ENCODE results near the gene CHD3. TPM values are rescaled to one million over a fixed set of nuclear protein-coding genes. Genes with fewer than 3 reads are reported as not detected.
A peak's percentile ranks its signal among the peaks of the same experiment; 100 is the strongest.

The CHD3 gene
- total RNA-seq (2014; rRNA removed; shearing (Covaris generic)), result 30.1 TPM in 2 replicates

DNA sequence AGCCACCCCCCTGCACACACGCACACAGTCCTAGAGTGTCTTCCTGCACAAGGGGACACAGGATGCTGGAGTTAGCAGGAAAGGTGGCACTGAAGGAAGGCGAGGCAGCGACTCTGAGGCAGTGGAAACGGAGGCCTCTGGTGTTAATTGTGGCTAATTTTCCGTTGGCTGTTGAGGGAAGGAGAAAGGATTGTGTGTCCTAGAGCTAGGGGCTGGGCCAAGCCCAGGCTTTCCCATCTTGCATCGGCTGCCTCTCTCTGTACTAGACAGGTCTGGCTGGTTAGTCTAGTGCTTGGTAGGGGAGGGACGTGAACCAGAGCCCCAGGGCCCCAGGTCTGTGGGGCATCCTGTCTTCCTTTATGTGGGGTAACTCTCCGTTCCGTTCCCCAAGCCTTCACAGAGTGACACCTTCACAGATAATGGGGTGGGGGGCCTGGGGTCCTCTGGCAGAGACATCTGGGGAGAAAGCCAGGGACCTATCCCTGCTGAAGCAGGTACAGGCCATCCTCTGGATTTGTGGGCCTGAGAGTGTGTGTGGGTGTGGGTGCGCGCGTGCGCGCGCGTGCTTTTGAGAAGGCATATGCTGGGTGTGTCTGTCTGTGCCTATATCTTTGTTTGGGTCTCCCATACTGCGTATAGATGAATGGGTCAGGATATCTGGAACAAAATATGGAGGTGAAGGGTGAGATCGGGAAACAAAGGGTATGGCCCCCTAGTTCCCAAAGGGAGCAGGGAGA lies at the start of gene CHD3:
TSS of gene CHD3 (plus strand) at position 606 of the 737 bp plus-strand sequence. CDS start 212 bp downstream, outside the sequence.
- Histone ChIP-seq H3K27me3 (ENCODE audit: control insufficient read depth, insufficient read depth, low read length) (peaks cover 17% of the 10 kb centered on the region), H3K4me3 (ENCODE audit: insufficient read depth, low read depth, low read length) (peak within 1 kb of the TSS; percentile 72), H3K36me3 (replicated peaks; ENCODE audit: control insufficient read depth, insufficient read depth, low read length) (no peaks in the 10 kb centered on the region)
- peak; percentile 49 for DNase-seq

GRCh38 chr17:7839190-7839875 lies 49.3 kb upstream of the CHD3 start:
- DNase-seq, result peak; percentile 30
- no peaks in the 10 kb centered on the region for H3K36me3 ChIP-seq (replicated peaks; ENCODE audit: control insufficient read depth, insufficient read depth, low read length)
- H3K4me3 ChIP-seq (ENCODE audit: insufficient read depth, low read depth, low read length), result no peak overlapping the region
- peaks cover 37% of the 10 kb centered on the region for H3K27me3 ChIP-seq (ENCODE audit: control insufficient read depth, insufficient read depth, low read length)

- peak; percentile 21 for DNase-seq
- Histone ChIP-seq H3K27me3 (ENCODE audit: control insufficient read depth, insufficient read depth, low read length) (peaks cover 35% of the 10 kb centered on the region), H3K4me3 (ENCODE audit: insufficient read depth, low read depth, low read length) (no peak overlapping the region), H3K36me3 (replicated peaks; ENCODE audit: control insufficient read depth, insufficient read depth, low read length) (no peaks in the 10 kb centered on the region)
Observed at GRCh38 chr17:7839876-7840261, 48.7 kb upstream of the CHD3 start.

GRCh38 chr17:7840441-7840840 lies 48.1 kb upstream of the CHD3 start:
- Histone ChIP-seq H3K36me3 (replicated peaks; ENCODE audit: control insufficient read depth, insufficient read depth, low read length) (no peaks in the 10 kb centered on the region), H3K27me3 (ENCODE audit: control insufficient read depth, insufficient read depth, low read length) (peaks cover 38% of the 10 kb centered on the region), H3K4me3 (ENCODE audit: insufficient read depth, low read depth, low read length) (no peak overlapping the region)
- no peak for DNase-seq

GRCh38 chr17:7840875-7841274 lies 47.7 kb upstream of the CHD3 start:
- H3K36me3 ChIP-seq (replicated peaks; ENCODE audit: control insufficient read depth, insufficient read depth, low read length), result no peaks in the 10 kb centered on the region
- H3K27me3 ChIP-seq (ENCODE audit: control insufficient read depth, insufficient read depth, low read length), result peaks cover 39% of the 10 kb centered on the region
- DNase-seq, result no peak
- no peak overlapping the region for H3K4me3 ChIP-seq (ENCODE audit: insufficient read depth, low read depth, low read length)

- Histone ChIP-seq H3K27me3 (ENCODE audit: control insufficient read depth, insufficient read depth, low read length) (peaks cover 39% of the 10 kb centered on the region), H3K4me3 (ENCODE audit: insufficient read depth, low read depth, low read length) (peak overlapping the region; percentile 86), H3K36me3 (replicated peaks; ENCODE audit: control insufficient read depth, insufficient read depth, low read length) (no peaks in the 10 kb centered on the region)
- peak; percentile 90 for DNase-seq
Observed at GRCh38 chr17:7841396-7841914, 47.1 kb upstream of the CHD3 start.

DNA sequence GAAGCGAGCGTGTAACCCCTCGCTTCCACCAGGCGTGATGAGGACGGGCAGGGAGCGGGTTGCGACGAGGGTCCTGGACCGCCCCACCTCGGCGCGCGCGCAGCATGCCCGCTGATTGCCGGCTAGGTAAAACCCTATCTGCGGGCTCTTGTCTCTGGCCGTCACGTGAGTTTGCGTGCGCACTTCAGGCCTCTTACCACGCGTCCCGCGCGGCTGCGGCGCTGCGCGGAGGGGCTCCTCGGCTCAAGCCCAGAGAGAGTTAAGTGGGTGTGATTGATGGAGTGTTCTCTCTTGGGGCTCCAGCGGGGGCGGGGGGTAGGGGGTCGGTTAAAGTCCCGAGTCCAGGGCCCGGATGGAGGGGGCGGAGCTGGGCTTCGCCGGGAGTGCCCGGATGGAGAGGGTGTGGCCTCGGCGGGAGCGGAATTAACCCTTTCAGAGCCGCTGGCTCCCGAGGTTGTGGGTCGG lies 46.6 kb upstream of the CHD3 start:
- H3K27me3 ChIP-seq (ENCODE audit: control insufficient read depth, insufficient read depth, low read length), result peaks cover 39% of the 10 kb centered on the region
- DNase-seq, result peak; percentile 98
- peak overlapping the region; percentile 86 for H3K4me3 ChIP-seq (ENCODE audit: insufficient read depth, low read depth, low read length)
- H3K36me3 ChIP-seq (replicated peaks; ENCODE audit: control insufficient read depth, insufficient read depth, low read length), result no peaks in the 10 kb centered on the region

DNA sequence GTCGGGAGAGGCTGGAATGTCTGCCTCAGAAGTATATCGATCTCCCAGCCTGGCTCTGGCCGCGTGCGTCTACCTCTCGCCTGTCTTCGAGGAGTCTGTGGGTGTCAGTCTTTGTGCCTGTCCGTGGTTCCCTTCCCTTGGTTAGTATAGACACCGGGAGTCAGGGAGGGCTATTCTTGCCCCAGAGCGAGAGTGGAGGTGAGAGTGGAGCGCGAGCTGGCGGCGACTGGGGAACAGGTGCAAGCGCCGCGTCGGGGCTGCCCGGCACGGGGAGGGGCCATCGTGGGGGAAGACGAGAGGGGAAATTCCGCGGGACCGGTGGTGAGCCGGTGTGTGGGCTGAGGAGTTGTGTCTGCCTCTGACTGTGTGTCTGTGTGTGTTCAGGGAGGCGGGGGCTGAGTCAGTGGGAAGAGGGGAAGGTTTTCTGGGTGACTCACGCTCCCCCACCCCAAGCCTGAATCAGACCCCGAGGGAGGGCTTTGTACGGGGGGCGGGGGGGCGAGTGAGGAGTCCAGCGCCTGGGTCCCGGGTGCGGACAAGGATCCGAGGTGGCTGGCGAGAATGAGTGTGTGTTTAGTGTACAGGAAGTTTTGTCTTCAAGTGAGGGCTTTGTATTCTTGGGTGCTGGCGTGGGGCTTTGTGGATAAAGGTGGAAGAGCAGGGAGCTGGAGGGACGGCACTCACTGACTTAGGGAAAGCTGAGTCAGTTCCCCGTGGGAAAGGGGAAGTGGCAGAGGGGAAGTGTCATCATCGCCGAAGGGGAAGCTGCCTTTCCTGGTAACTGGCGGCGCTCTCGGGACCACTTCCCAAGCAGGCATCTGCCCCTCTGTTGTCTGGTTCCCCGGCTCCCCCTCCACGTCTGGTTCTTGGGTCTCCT lies 46.0 kb upstream of the CHD3 start:
- peak overlapping the region; percentile 86 for H3K4me3 ChIP-seq (ENCODE audit: insufficient read depth, low read depth, low read length)
- H3K36me3 ChIP-seq (replicated peaks; ENCODE audit: control insufficient read depth, insufficient read depth, low read length), result no peaks in the 10 kb centered on the region
- DNase-seq, result peak; percentile 79
- H3K27me3 ChIP-seq (ENCODE audit: control insufficient read depth, insufficient read depth, low read length), result peaks cover 39% of the 10 kb centered on the region

DNA sequence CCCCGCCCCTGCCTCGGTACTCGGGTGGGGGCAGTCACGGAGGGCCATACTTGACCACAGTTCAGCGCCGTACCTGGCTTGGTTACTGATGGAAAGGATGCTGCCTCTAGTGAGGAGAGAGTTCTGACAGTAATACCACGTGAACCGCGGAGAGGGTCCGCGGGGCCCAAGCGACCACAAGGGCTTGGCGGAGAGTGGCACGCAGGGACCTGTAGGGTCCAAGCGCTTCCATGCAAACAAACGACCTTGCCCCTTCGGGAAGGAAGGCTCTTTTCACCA lies 45.4 kb upstream of the CHD3 start:
- H3K4me3 ChIP-seq (ENCODE audit: insufficient read depth, low read depth, low read length), result peak overlapping the region; percentile 86
- DNase-seq, result no peak
- H3K27me3 ChIP-seq (ENCODE audit: control insufficient read depth, insufficient read depth, low read length), result peaks cover 39% of the 10 kb centered on the region
- H3K36me3 ChIP-seq (replicated peaks; ENCODE audit: control insufficient read depth, insufficient read depth, low read length), result no peaks in the 10 kb centered on the region

GRCh38 chr17:7843536-7844291 lies 44.9 kb upstream of the CHD3 start:
- Histone ChIP-seq H3K4me3 (ENCODE audit: insufficient read depth, low read depth, low read length) (peak overlapping the region; percentile 86), H3K36me3 (replicated peaks; ENCODE audit: control insufficient read depth, insufficient read depth, low read length) (no peaks in the 10 kb centered on the region), H3K27me3 (ENCODE audit: control insufficient read depth, insufficient read depth, low read length) (peaks cover 35% of the 10 kb centered on the region)
- DNase-seq, result peak; percentile 94

DNA sequence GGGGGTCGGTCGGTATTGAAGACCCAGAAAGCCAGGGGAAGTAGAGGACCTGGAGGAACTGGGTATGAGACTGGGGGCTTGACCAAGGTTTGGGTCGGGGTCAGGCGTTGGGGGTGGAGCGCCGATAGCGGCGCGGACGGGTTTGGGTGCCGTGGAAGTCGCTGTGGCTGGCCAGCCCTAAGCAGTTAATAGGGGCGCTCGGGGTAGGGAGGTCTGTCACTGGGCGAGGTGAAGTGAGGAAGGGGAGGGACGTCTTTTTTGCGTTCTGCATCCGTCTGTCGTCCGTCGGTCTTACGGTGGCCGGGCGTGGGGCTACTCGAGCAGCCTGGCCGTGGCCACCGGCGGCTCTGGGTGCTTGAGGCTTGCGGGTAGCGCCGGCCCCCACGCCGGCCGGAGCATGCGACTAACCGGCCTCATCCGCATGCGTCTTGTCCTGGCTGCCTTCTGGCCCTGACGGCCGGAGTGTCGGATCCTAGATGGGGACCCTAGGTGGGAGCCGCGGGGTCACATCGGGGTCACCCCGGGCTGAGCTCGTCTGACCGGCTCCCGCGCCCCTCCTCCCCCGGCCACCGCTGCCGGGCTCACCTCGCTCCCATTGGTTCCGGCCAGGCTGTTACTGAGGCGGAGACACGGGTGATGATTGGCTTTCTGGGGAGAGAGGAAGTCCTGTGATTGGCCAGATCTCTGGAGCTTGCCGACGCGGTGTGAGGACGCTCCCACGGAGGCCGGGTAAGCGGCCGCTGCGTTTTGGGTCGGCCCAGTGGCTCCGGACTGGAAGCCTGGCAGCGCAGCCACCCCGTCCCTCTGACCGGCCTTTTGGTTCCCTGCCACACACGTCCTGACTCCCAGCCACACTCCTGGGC lies 44.1 kb upstream of the CHD3 start:
- Histone ChIP-seq H3K36me3 (replicated peaks; ENCODE audit: control insufficient read depth, insufficient read depth, low read length) (no peaks in the 10 kb centered on the region), H3K27me3 (ENCODE audit: control insufficient read depth, insufficient read depth, low read length) (peaks cover 27% of the 10 kb centered on the region), H3K4me3 (ENCODE audit: insufficient read depth, low read depth, low read length) (peak overlapping the region; percentile 86)
- peak; percentile 97 for DNase-seq

DNA sequence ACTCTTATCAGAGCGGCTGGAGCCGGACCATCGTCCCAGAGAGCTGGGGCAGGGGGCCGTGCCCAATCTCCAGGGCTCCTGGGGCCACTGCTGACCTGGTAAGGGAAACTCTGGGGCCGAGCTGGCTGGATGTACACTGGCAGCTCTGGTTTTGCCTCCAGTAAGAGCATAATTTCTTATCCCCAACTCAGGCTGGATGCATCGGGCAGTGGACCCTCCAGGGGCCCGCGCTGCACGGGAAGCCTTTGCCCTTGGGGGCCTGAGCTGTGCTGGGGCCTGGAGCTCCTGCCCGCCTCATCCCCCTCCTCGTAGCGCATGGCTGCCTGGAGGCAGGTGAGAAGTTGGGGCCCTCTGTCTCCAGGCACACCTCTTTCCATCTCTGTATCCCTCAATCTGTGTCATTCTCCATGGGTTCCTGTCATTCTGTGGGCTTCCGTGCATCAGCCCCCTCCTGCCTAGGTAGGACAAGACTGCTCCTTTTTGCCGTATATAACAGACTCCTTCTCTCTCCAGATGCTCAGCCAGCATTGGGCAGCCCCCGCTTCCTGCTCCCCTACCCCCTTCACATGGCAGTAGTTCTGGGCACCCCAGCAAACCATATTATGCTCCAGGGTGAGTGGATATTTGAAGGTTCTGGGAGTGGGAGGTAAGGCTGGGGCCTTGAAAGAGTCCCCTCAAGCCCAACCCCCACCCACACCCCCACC lies 43.1 kb upstream of the CHD3 start:
- no peak overlapping the region for H3K4me3 ChIP-seq (ENCODE audit: insufficient read depth, low read depth, low read length)
- H3K27me3 ChIP-seq (ENCODE audit: control insufficient read depth, insufficient read depth, low read length), result peaks cover 17% of the 10 kb centered on the region
- DNase-seq, result peak; percentile 41
- H3K36me3 ChIP-seq (replicated peaks; ENCODE audit: control insufficient read depth, insufficient read depth, low read length), result no peaks in the 10 kb centered on the region
